ENCODE results near the gene ZNF333.
A peak's percentile ranks its signal among the peaks of the same experiment; 100 is the strongest.
"Not testable (repeated sequence)": the region's sequence is repeated elsewhere in the genome, so short reads cannot be mapped to it uniquely, and the experiment has no call there.

ZNF333 gene

GRCh38 chr19:14773722-14774121 lies 83.9 kb downstream of the ZNF333 start:
- H3K4me3 ChIP-seq (ENCODE audit: low read length in 2 of 2); H3K9me3 ChIP-seq (ENCODE audit: control insufficient read depth in 2 of 2, low read length in 2 of 2); H3K9ac ChIP-seq (ENCODE audit: low read depth in 1 of 2, low read length in 2 of 2); H3K4me1 ChIP-seq (ENCODE audit: control insufficient read depth in 2 of 2, insufficient read depth in 2 of 2, low read length in 2 of 2); H3K27me3 ChIP-seq (ENCODE audit: control insufficient read depth in 2 of 2, insufficient read depth in 2 of 2, low read length in 2 of 2); H3K27ac ChIP-seq (ENCODE audit: low read depth in 2 of 2, low read length in 2 of 2); H3K36me3 ChIP-seq (ENCODE audit: control insufficient read depth in 2 of 2, insufficient read depth in 2 of 2, low read length in 2 of 2): not testable (repeated sequence)

DNA sequence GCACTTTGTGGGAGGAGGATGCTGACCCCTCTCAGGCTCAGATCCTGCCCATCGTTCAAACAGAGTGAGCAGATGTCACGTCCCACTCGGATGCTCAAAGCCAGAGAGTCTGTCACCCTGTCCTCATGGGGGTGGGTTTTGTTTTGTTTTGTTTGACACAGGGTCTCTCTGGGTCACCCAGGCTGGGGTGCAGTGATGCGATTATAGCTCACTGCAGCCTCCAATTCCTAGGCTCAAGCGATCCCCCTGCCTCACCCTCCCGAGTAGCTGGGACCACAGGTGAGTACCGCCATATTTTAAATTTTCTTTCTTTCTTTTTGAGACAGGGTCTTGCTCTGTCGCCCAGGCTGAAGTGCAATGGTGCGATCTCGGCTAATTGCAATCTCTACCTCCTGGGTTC lies 84.5 kb downstream of the ZNF333 start:
- Histone ChIP-seq H3K9me3 (ENCODE audit: control insufficient read depth in 2 of 2, low read length in 2 of 2) (no peaks in the 10 kb centered on the region), H3K4me1 (ENCODE audit: control insufficient read depth in 2 of 2, insufficient read depth in 2 of 2, low read length in 2 of 2) (peaks cover 0 to 3% of the 10 kb centered on the region in 2 donors), H3K27ac (ENCODE audit: low read depth in 2 of 2, low read length in 2 of 2) (no peak overlapping the region), H3K9ac (ENCODE audit: low read depth in 1 of 2, low read length in 2 of 2) (no peak overlapping the region), H3K36me3 (ENCODE audit: control insufficient read depth in 2 of 2, insufficient read depth in 2 of 2, low read length in 2 of 2) (peaks cover 0 to 2% of the 10 kb centered on the region in 2 donors), H3K4me3 (ENCODE audit: low read length in 2 of 2) (no peak overlapping the region), H3K27me3 (ENCODE audit: control insufficient read depth in 2 of 2, insufficient read depth in 2 of 2, low read length in 2 of 2) (no peaks in the 10 kb centered on the region)

DNA sequence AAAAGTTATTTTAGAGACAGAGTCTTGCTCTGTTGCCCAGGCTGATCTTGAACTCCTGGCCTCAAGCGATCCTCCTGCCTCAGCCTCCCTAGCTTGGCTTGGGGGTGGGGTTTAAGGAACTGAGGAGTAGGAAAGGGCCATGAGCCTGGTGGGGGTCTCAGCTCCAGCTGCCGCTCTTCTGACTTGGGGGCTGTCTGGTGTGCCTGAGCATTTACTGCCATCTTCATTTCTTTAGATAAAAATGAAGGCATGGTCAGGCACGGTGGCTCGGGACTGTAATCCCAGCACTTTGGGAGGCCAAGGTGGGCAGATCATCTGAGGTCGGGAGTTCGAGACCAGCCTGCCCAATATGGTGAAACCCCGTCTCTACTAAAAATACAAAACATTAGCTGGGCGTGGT lies 85.5 kb downstream of the ZNF333 start:
- H3K9ac ChIP-seq (ENCODE audit: low read depth in 1 of 2, low read length in 2 of 2); H3K4me3 ChIP-seq (ENCODE audit: low read length in 2 of 2); H3K9me3 ChIP-seq (ENCODE audit: control insufficient read depth in 2 of 2, low read length in 2 of 2); H3K27me3 ChIP-seq (ENCODE audit: control insufficient read depth in 2 of 2, insufficient read depth in 2 of 2, low read length in 2 of 2); H3K27ac ChIP-seq (ENCODE audit: low read depth in 2 of 2, low read length in 2 of 2); H3K36me3 ChIP-seq (ENCODE audit: control insufficient read depth in 2 of 2, insufficient read depth in 2 of 2, low read length in 2 of 2); H3K4me1 ChIP-seq (ENCODE audit: control insufficient read depth in 2 of 2, insufficient read depth in 2 of 2, low read length in 2 of 2): not testable (repeated sequence)

DNA sequence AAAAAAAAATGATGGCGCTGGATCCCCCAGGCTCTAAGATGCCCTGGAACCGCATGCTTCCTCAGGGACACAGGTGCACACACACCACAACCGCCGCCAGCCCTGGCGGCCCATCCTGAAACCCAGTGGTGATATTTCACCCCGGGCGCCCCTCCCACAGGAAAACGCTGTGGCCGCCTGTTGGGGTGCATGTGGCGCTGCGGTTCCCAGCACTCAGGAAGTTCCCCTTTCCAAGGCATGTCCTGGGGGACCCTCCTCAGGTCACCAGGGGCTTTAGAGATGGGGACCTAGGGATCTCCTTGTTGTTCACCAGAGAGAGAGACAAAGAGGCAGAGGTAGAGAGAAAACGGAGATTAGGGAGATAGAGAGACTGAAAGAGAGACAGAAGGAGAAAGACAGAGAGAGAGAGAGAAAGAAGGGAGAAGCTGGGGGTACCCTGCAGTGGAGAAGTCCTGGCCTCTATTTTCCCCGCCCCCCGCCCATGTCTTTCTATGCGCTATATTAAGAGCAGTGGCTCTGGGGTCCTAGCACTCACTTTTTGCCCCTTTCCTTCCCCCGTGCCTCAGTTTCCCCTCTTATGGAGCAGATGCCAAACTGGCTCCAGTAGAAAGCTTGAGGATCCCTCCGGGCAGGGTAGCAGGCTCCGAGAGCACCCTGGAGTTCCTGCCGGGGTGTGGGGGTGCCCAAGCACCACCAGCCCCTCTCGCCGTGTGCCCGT lies 86.2 kb downstream of the ZNF333 start:
- Histone ChIP-seq H3K4me3 (ENCODE audit: low read length in 2 of 2) (peak overlapping the region; percentile 43 to 56), H3K9ac (ENCODE audit: low read depth in 1 of 2, low read length in 2 of 2) (peak overlapping the region in 1 of 2 donors; percentile 48), H3K27me3 (ENCODE audit: control insufficient read depth in 2 of 2, insufficient read depth in 2 of 2, low read length in 2 of 2) (no peaks in the 10 kb centered on the region), H3K36me3 (ENCODE audit: control insufficient read depth in 2 of 2, insufficient read depth in 2 of 2, low read length in 2 of 2) (peaks cover 0 to 2% of the 10 kb centered on the region in 2 donors), H3K27ac (ENCODE audit: low read depth in 2 of 2, low read length in 2 of 2) (peak overlapping the region in 1 of 2 donors; percentile 58), H3K4me1 (ENCODE audit: control insufficient read depth in 2 of 2, insufficient read depth in 2 of 2, low read length in 2 of 2) (peaks cover 0 to 3% of the 10 kb centered on the region in 2 donors), H3K9me3 (ENCODE audit: control insufficient read depth in 2 of 2, low read length in 2 of 2) (no peaks in the 10 kb centered on the region)

DNA sequence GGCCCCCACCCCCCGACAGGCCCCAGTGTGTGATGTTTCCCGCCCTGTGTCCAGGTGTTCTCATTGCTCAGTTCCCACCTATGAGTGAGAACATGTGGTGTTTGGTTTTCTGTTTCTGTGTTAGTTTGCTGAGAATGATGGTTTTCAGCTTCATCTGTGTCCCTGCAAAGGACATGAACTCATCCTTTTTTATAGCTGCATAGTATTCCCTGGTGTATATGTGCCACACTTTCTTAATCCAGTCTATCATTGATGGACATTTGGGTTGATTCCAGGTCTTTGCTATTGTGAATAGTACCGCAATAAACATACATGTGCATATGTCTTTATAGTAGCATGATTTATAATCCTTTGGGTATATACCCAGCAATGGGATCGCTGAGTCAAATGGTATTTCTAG lies 87.8 kb downstream of the ZNF333 start:
- not testable (repeated sequence) for H3K4me1 ChIP-seq (ENCODE audit: control insufficient read depth in 2 of 2, insufficient read depth in 2 of 2, low read length in 2 of 2); H3K27ac ChIP-seq (ENCODE audit: low read depth in 2 of 2, low read length in 2 of 2); H3K36me3 ChIP-seq (ENCODE audit: control insufficient read depth in 2 of 2, insufficient read depth in 2 of 2, low read length in 2 of 2); H3K4me3 ChIP-seq (ENCODE audit: low read length in 2 of 2); H3K9ac ChIP-seq (ENCODE audit: low read depth in 1 of 2, low read length in 2 of 2); H3K27me3 ChIP-seq (ENCODE audit: control insufficient read depth in 2 of 2, insufficient read depth in 2 of 2, low read length in 2 of 2); H3K9me3 ChIP-seq (ENCODE audit: control insufficient read depth in 2 of 2, low read length in 2 of 2)

DNA sequence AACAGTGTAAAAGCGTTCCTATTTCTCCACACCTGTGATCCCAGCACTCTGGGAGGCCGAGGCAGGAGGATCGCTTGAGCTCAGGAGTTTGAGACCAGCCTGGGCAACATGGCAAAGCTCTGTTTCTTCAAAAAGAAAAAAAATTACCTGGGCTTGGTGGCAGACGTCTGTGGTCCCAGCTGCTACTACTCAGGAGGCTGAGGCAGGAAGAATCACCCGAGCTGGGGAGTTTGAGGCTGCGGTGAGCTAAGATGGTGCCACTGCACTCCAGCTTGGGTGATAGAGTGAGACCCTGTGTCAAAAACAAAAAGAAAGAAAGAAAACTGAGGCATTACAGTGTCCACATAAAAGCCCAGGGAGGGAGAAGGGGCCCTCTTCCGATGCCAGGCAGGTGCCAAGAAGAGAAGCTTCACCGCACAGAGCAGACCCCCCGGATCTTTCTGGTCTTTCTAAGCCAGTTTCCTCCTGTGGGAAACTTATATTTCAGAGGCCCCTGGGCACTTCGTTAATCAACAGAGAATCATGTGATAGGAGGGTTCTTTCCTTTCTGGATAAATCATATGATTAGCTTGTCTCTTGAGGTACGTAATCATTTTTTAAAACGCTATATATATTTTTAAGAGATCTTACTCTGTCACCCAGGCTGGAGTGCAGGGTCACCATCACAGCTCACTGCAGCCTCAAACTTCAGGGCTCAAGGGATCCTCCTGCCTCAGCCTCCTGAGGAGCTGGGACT lies 88.4 kb downstream of the ZNF333 start, which contains the start of gene ADGRE2:
TSS of gene ADGRE2 (minus strand) at position 451 of the 736 bp plus-strand sequence. CDS start 1,804 bp downstream, outside the sequence.
- H3K27ac ChIP-seq (ENCODE audit: low read depth in 2 of 2, low read length in 2 of 2); H3K4me3 ChIP-seq (ENCODE audit: low read length in 2 of 2); H3K36me3 ChIP-seq (ENCODE audit: control insufficient read depth in 2 of 2, insufficient read depth in 2 of 2, low read length in 2 of 2); H3K9ac ChIP-seq (ENCODE audit: low read depth in 1 of 2, low read length in 2 of 2); H3K9me3 ChIP-seq (ENCODE audit: control insufficient read depth in 2 of 2, low read length in 2 of 2); H3K4me1 ChIP-seq (ENCODE audit: control insufficient read depth in 2 of 2, insufficient read depth in 2 of 2, low read length in 2 of 2); H3K27me3 ChIP-seq (ENCODE audit: control insufficient read depth in 2 of 2, insufficient read depth in 2 of 2, low read length in 2 of 2): not testable (repeated sequence)

DNA sequence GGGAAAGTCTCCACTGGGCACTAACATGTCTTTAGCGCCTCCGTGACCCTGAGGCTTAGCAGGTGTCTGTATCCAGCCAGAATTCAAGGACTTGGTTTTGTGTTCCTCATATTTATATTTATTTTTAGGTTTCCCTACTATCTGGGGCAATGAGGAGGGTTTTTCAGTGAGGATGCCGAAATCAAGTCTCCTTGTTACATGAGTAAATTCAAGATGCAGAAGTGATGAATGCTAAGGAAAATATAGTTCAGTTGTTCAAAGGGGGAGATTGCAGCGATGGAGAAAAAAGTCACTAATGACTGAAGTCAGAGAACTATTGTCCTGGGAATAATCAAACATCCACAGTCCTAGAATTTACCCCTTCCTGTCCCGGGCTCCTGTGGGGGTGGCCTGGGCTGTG lies 89.3 kb downstream of the ZNF333 start:
- no peak overlapping the region for H3K4me3 ChIP-seq (ENCODE audit: low read length in 2 of 2)
- H3K4me1 ChIP-seq (ENCODE audit: control insufficient read depth in 2 of 2, insufficient read depth in 2 of 2, low read length in 2 of 2) = peaks cover 0 to 3% of the 10 kb centered on the region in 2 donors
- H3K9me3 ChIP-seq (ENCODE audit: control insufficient read depth in 2 of 2, low read length in 2 of 2) = no peaks in the 10 kb centered on the region
- no peaks in the 10 kb centered on the region for H3K36me3 ChIP-seq (ENCODE audit: control insufficient read depth in 2 of 2, insufficient read depth in 2 of 2, low read length in 2 of 2)
- no peak overlapping the region for H3K27ac ChIP-seq (ENCODE audit: low read depth in 2 of 2, low read length in 2 of 2)
- H3K9ac ChIP-seq (ENCODE audit: low read depth in 1 of 2, low read length in 2 of 2) = no peak overlapping the region
- no peaks in the 10 kb centered on the region for H3K27me3 ChIP-seq (ENCODE audit: control insufficient read depth in 2 of 2, insufficient read depth in 2 of 2, low read length in 2 of 2)

DNA sequence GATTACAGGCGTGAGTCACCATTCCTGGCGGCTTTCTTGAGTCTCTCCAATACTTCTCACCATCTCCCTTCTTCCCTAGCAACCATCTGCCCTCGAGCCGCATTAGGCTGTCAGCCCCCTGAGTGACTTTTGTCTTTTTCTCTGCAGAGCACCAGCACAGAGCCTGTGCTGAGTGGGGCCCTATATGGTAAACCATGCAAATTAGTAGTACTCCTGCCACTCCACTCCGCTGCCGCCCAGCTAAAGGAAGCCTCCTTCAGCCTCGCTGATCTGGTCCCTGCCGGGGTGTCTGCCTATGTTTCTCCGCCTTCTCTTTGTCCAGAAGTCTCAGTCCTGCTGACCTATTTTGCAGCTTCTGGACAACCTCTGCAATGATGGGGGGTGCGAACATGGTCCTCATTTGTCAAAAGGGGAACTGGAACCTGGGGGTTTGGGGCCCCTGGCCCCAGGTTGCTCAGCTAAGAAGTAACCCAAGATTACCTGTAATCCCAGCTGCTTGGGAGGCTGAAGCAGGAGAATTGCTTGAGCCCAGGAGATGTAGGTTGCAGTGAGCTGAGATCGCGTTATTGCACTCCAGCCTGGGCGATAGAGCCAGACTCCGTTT lies 90.9 kb downstream of the ZNF333 start:
- not testable (repeated sequence) for H3K27me3 ChIP-seq (ENCODE audit: control insufficient read depth in 2 of 2, insufficient read depth in 2 of 2, low read length in 2 of 2); H3K4me3 ChIP-seq (ENCODE audit: low read length in 2 of 2); H3K36me3 ChIP-seq (ENCODE audit: control insufficient read depth in 2 of 2, insufficient read depth in 2 of 2, low read length in 2 of 2); H3K9ac ChIP-seq (ENCODE audit: low read depth in 1 of 2, low read length in 2 of 2); H3K4me1 ChIP-seq (ENCODE audit: control insufficient read depth in 2 of 2, insufficient read depth in 2 of 2, low read length in 2 of 2); H3K27ac ChIP-seq (ENCODE audit: low read depth in 2 of 2, low read length in 2 of 2); H3K9me3 ChIP-seq (ENCODE audit: control insufficient read depth in 2 of 2, low read length in 2 of 2)

GRCh38 chr19:14781713-14782536 lies 92.1 kb downstream of the ZNF333 start:
- not testable (repeated sequence) for H3K36me3 ChIP-seq (ENCODE audit: control insufficient read depth in 2 of 2, insufficient read depth in 2 of 2, low read length in 2 of 2); H3K27ac ChIP-seq (ENCODE audit: low read depth in 2 of 2, low read length in 2 of 2); H3K9ac ChIP-seq (ENCODE audit: low read depth in 1 of 2, low read length in 2 of 2); H3K27me3 ChIP-seq (ENCODE audit: control insufficient read depth in 2 of 2, insufficient read depth in 2 of 2, low read length in 2 of 2); H3K4me1 ChIP-seq (ENCODE audit: control insufficient read depth in 2 of 2, insufficient read depth in 2 of 2, low read length in 2 of 2); H3K9me3 ChIP-seq (ENCODE audit: control insufficient read depth in 2 of 2, low read length in 2 of 2); H3K4me3 ChIP-seq (ENCODE audit: low read length in 2 of 2)
